PC-9 (cell line): Measurements from ENCODE around the gene NDST4. TPM values are rescaled to one million over a fixed set of nuclear protein-coding genes. Genes with fewer than 3 reads are reported as not detected.

Experiments
- BruUV-seq: library from RNA; stranded (reverse); fragments of 400-500 nt; replicated peaks from 2 replicates; lab custom pipeline; 2021; lab: Mats Ljungman, UMichigan
- CTCF ChIA-PET: fragments of 300-600 bp; sonication (Branson Sonifier 250); formaldehyde crosslinking; loops from one replicate; lab custom pipeline; 2022; ENCODE audit warnings: antibody characterized with exemption; lab: Charles Lee
- POLR2A ChIA-PET: fragments of 300-600 bp; sonication (Branson Sonifier 250); formaldehyde crosslinking; loops from one replicate; lab custom pipeline; 2022; ENCODE audit warnings: antibody characterized with exemption; ENCODE audit not compliant: unreplicated experiment; lab: Charles Lee
- DNase-seq, 2 experiments: peaks; one replicate each; pipeline versions ENCODE4 v3.0.0 to v3.0.0-alpha.2; 2015 to 2022; ENCODE audit warnings: mixed read lengths in 1 of 2
- H2AFZ ChIP-seq: fragments of 200-600 bp; sonication (generic); 2 replicates; pipeline ENCODE4 v1.8.1; 2017; ENCODE audit warnings: antibody characterized with exemption
- H3F3A ChIP-seq: fragments of 200-600 bp; sonication (generic); 2 replicates; pipeline ENCODE4 v1.8.1; 2017; ENCODE audit warnings: antibody characterized with exemption, mild to moderate bottlenecking, low read depth; ENCODE audit not compliant: insufficient read depth
- H3K27ac ChIP-seq: fragments of 200-600 bp; sonication (generic); 2 replicates; pipeline ENCODE4 v1.6.1; 2016; ENCODE audit warnings: mixed run types
- H3K27me3 ChIP-seq: fragments of 200-600 bp; sonication (generic); 2 replicates; pipeline ENCODE4 v1.6.1; 2016; ENCODE audit warnings: low read depth, mixed run types; ENCODE audit not compliant: insufficient read depth
- H3K36me3 ChIP-seq: fragments of 200-600 bp; sonication (generic); 2 replicates; pipeline ENCODE4 v1.6.1; 2016; ENCODE audit warnings: low read depth, mixed run types
- H3K4me1 ChIP-seq: fragments of 200-600 bp; sonication (generic); replicated peaks from 2 replicates; pipeline ENCODE4 v1.6.1; 2016; ENCODE audit warnings: mixed run types; ENCODE audit not compliant: insufficient read depth
- H3K4me2 ChIP-seq: fragments of 200-600 bp; sonication (generic); 2 replicates; pipeline ENCODE4 v1.6.1; 2017; ENCODE audit warnings: mixed run types
- H3K4me3 ChIP-seq: fragments of 200-600 bp; sonication (generic); 2 replicates; pipeline ENCODE4 v1.6.1; 2016; ENCODE audit warnings: mixed run types
- H3K79me2 ChIP-seq: fragments of 200-600 bp; sonication (generic); 2 replicates; pipeline ENCODE4 v1.6.1; 2017; ENCODE audit warnings: low read depth, mixed run types
- H3K9me2 ChIP-seq: fragments of 200-600 bp; sonication (generic); 2 replicates; pipeline ENCODE4 v1.8.1; 2017; ENCODE audit warnings: mild to moderate bottlenecking; ENCODE audit not compliant: insufficient read depth
- H3K9me3 ChIP-seq: fragments of 200-600 bp; sonication (generic); 2 replicates; pipeline ENCODE4 v1.8.1; 2016; ENCODE audit warnings: low read depth; ENCODE audit not compliant: insufficient read depth
- H4K20me1 ChIP-seq: fragments of 200-600 bp; sonication (generic); 2 replicates; pipeline ENCODE4 v1.8.1; 2017; ENCODE audit not compliant: insufficient read depth
- EZH2 ChIP-seq: fragments of 200-600 bp; sonication (generic); IDR thresholded peaks from 2 replicates; pipeline ENCODE4 v1.8.0; 2017; ENCODE audit warnings: antibody characterized with exemption, low read depth
- intact Hi-C: fragments of 100-400 bp; cut with micrococcal nuclease; formaldehyde crosslinking; loops from one replicate; pipeline ENCODE4 v1.10.0; 2022; ENCODE audit not compliant: unreplicated experiment
- total RNA-seq: library from RNA; stranded (reverse); gene quantifications from 2 replicates; pipeline ENCODE4 v1.2.3, GENCODE V29; 2021
- TF ChIP-seq, protein P1 (sequence below): fragments of 200-600 bp; sonication (generic); conservative IDR thresholded peaks from 2 replicates; pipeline ENCODE4 v1.6.1; 2017; ENCODE audit warnings: mixed run types, antibody characterized with exemption, mild to moderate bottlenecking, moderate library complexity

NDST4 gene
- total RNA-seq, 1 experiment from 2014 or later = not detected

DNA sequence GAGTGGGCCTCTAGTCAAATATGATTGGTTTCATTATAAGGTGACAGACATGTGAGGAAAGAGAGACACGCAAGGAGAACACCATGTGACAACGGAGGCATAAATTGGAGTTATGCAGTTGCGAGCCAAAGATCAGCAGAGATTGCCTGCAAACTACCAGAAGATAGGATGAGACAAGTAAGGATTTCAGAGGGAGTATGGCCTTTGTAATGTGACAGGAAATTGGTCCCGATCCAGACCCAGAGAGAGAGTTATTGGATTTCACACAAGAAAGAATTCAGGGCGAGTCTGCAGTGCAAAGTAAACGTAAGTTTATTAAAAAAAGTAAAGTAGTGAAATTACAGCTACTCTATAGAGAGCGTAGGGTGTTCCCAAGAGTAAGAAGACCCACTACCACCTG, 35.7 kb upstream of the NDST4 start:
- no peak for DNase-seq
- POLR2A ChIA-PET = no interaction called here
- Histone ChIP-seq H3K36me3 (no peaks in the 10 kb centered on the region), H3K9me2 (no peaks in the 10 kb centered on the region), H3K27me3 (no peaks in the 10 kb centered on the region), H3F3A (no peaks in the 10 kb centered on the region), H4K20me1 (no peaks in the 10 kb centered on the region), H2AFZ (no peak overlapping the region), H3K4me2 (no peak overlapping the region), H3K79me2 (no peaks in the 10 kb centered on the region), H3K27ac (no peak overlapping the region), H3K4me3 (no peak overlapping the region), H3K4me1 (no peaks in the 10 kb centered on the region), H3K9me3 (no peaks in the 10 kb centered on the region)
- no peak for TF ChIP-seq EZH2
- TF ChIP-seq, protein P1, sequence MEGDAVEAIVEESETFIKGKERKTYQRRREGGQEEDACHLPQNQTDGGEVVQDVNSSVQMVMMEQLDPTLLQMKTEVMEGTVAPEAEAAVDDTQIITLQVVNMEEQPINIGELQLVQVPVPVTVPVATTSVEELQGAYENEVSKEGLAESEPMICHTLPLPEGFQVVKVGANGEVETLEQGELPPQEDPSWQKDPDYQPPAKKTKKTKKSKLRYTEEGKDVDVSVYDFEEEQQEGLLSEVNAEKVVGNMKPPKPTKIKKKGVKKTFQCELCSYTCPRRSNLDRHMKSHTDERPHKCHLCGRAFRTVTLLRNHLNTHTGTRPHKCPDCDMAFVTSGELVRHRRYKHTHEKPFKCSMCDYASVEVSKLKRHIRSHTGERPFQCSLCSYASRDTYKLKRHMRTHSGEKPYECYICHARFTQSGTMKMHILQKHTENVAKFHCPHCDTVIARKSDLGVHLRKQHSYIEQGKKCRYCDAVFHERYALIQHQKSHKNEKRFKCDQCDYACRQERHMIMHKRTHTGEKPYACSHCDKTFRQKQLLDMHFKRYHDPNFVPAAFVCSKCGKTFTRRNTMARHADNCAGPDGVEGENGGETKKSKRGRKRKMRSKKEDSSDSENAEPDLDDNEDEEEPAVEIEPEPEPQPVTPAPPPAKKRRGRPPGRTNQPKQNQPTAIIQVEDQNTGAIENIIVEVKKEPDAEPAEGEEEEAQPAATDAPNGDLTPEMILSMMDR = no peak
- CTCF ChIA-PET = no interaction called here
- intact Hi-C loops = no loop called here
- no TSS peak for BruUV-seq

GRCh38 chr4:115145393-115146160, 32.2 kb upstream of the NDST4 start:
- H4K20me1 ChIP-seq = no peaks in the 10 kb centered on the region
- intact Hi-C loops = no loop called here
- no TSS peak for BruUV-seq

GRCh38 chr4:115128037-115128436, 14.6 kb upstream of the NDST4 start:
- TF ChIP-seq, protein P1 = no peak
- TF ChIP-seq EZH2 = no peak
- H3K27ac ChIP-seq = no peak overlapping the region
- no peaks in the 10 kb centered on the region for H3K79me2 ChIP-seq
- H3K4me2 ChIP-seq = no peak overlapping the region
- no peaks in the 10 kb centered on the region for H3K36me3 ChIP-seq
- no peak overlapping the region for H3K4me3 ChIP-seq
- CTCF ChIA-PET = no interaction called here
- POLR2A ChIA-PET = no interaction called here
- intact Hi-C loops = no loop called here
- H2AFZ ChIP-seq = no peak overlapping the region
- DNase-seq = no peak
- no TSS peak for BruUV-seq
- H3K27me3 ChIP-seq = no peaks in the 10 kb centered on the region
- H3K4me1 ChIP-seq = no peaks in the 10 kb centered on the region
- no peaks in the 10 kb centered on the region for H3K9me2 ChIP-seq
- H3F3A ChIP-seq = no peaks in the 10 kb centered on the region
- H3K9me3 ChIP-seq = no peaks in the 10 kb centered on the region
- H4K20me1 ChIP-seq = no peaks in the 10 kb centered on the region

More at GRCh38 chr4:115145393-115146160, 32.2 kb upstream of the NDST4 start:
- Histone ChIP-seq H3K9me3 (no peaks in the 10 kb centered on the region), H3F3A (no peaks in the 10 kb centered on the region), H3K4me2 (no peak overlapping the region), H3K4me1 (no peaks in the 10 kb centered on the region), H3K79me2 (no peaks in the 10 kb centered on the region), H3K27me3 (no peaks in the 10 kb centered on the region), H3K27ac (no peak overlapping the region), H3K9me2 (no peaks in the 10 kb centered on the region), H2AFZ (no peak overlapping the region), H3K36me3 (no peaks in the 10 kb centered on the region), H3K4me3 (no peak overlapping the region)
- TF ChIP-seq, protein P1 = no peak
- TF ChIP-seq EZH2 = no peak
- DNase-seq = no peak
- ChIA-PET CTCF (no interaction called here), POLR2A (no interaction called here)
